K562 (cell line): ENCODE measurements around the gene NFIC. TPM values are rescaled to one million over a fixed set of nuclear protein-coding genes. Genes with fewer than 3 reads are reported as not detected.

ENCODE experiments used
- ETV5 ChIP-seq: sonication (generic); formaldehyde crosslinking; IDR thresholded peaks from 2 replicates; pipeline ENCODE4 v1.4.0; 2020; ENCODE audit warnings: low read depth, mild to moderate bottlenecking, missing genetic modification reagents
- TAF7 ChIP-seq: fragments of 450-650 bp; IDR thresholded peaks from 2 replicates; pipeline ENCODE4 v1.6.1; 2016; ENCODE audit warnings: missing genetic modification characterization, missing compliant biosample characterization
- ZC3H11A ChIP-seq: IDR thresholded peaks from 2 replicates; pipeline ENCODE4 v1.6.1; 2012; ENCODE audit warnings: low read depth, low read length, improper control_type of control experiment
- ZFP30 ChIP-seq: fragments of 250-450 bp; sonication (Bioruptor Pico); IDR thresholded peaks from 2 replicates; pipeline ENCODE4 v1.8.0; 2022; ENCODE audit warnings: moderate library complexity, mild to moderate bottlenecking, inconsistent platforms, borderline replicate concordance
- ZNF263 ChIP-seq: sonication (generic); formaldehyde crosslinking; IDR thresholded peaks from 2 replicates; pipeline ENCODE4 v1.8.0; 2022; ENCODE audit warnings: mild to moderate bottlenecking, missing genetic modification reagents, borderline replicate concordance
- ZNF507 ChIP-seq: conservative IDR thresholded peaks from 2 replicates; pipeline ENCODE4 v1.6.1; 2017; ENCODE audit warnings: missing genetic modification characterization, missing compliant biosample characterization
- polyA plus RNA-seq, 8 experiments: library from polyadenylated mRNA; depleted of rRNA in 4 of 8; stranded (reverse) in 5 of 8; unstranded in 3 of 8; fragments of >200 nt; fragmentation: Nextera tagmentation in 2 of 8; fragmentation: Illumina TruSeq in 1 of 8; extraction: Ambion mirVana in 2 of 8; extraction: Trizol in 1 of 8; gene quantifications; 2 replicates each; pipeline versions ENCODE4 v1.2.1 to v1.2.3, GENCODE V29; 2011 to 2014; ENCODE audit warnings: inconsistent platforms in 1 of 8, missing spikeins in 1 of 8
- total RNA-seq, 7 experiments: library from RNA; depleted of rRNA in 6 of 7; stranded (reverse); fragments of >200 nt in 6 of 7; fragmentation: Illumina TruSeq in 2 of 7; extraction: Trizol in 2 of 7; gene quantifications; 2 replicates each; pipeline versions ENCODE4 v1.2.1 to v1.2.3, GENCODE V29; 2011 to 2021; ENCODE audit warnings: low replicate concordance in 1 of 7
- TF ChIP-seq, protein P1 (sequence below): fragments of 250-450 bp; sonication (Bioruptor Pico); IDR thresholded peaks from 2 replicates; pipeline ENCODE4 v1.4.0; 2020; ENCODE audit warnings: borderline replicate concordance
- TF ChIP-seq, protein P2 (sequence below): fragments of 450-650 bp; conservative IDR thresholded peaks from 2 replicates; pipeline ENCODE4 v1.6.1; 2016; ENCODE audit warnings: missing genetic modification characterization, low read depth, mild to moderate bottlenecking, control low read depth, missing compliant biosample characterization
- TF ChIP-seq, protein P3 (sequence below): fragments of 450-650 bp; IDR thresholded peaks from 2 replicates; pipeline ENCODE4 v1.6.1; 2017; ENCODE audit warnings: antibody characterized with exemption

NFIC gene
- total and polyA plus RNA-seq, 9 of the 15 experiments (the other 6 are each of a cell fraction or from before 2014, with no cell fraction given): 0.71 to 62.1 (median 6.9) TPM

GRCh38 chr19:3434630-3435553, 68.5 kb downstream of the NFIC start (continued):
- TF ChIP-seq, protein P1, sequence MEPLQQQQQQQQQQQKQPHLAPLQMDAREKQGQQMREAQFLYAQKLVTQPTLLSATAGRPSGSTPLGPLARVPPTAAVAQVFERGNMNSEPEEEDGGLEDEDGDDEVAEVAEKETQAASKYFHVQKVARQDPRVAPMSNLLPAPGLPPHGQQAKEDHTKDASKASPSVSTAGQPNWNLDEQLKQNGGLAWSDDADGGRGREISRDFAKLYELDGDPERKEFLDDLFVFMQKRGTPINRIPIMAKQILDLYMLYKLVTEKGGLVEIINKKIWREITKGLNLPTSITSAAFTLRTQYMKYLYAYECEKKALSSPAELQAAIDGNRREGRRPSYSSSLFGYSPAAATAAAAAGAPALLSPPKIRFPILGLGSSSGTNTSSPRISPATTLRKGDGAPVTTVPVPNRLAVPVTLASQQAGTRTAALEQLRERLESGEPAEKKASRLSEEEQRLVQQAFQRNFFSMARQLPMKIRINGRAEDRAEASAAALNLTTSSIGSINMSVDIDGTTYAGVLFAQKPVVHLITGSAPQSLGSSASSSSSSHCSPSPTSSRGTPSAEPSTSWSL (CRISPR knock-in tag): peak; percentile 32; the same call in 1 of the 2 replicates
- peak; percentile 68; the same call in 1 of the 2 replicates for TF ChIP-seq ZC3H11A
- peak; percentile 97 for TF ChIP-seq ETV5
- TF ChIP-seq, protein P2, sequence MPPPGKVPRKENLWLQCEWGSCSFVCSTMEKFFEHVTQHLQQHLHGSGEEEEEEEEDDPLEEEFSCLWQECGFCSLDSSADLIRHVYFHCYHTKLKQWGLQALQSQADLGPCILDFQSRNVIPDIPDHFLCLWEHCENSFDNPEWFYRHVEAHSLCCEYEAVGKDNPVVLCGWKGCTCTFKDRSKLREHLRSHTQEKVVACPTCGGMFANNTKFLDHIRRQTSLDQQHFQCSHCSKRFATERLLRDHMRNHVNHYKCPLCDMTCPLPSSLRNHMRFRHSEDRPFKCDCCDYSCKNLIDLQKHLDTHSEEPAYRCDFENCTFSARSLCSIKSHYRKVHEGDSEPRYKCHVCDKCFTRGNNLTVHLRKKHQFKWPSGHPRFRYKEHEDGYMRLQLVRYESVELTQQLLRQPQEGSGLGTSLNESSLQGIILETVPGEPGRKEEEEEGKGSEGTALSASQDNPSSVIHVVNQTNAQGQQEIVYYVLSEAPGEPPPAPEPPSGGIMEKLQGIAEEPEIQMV (tag): no peak
- TF ChIP-seq, protein P3, sequence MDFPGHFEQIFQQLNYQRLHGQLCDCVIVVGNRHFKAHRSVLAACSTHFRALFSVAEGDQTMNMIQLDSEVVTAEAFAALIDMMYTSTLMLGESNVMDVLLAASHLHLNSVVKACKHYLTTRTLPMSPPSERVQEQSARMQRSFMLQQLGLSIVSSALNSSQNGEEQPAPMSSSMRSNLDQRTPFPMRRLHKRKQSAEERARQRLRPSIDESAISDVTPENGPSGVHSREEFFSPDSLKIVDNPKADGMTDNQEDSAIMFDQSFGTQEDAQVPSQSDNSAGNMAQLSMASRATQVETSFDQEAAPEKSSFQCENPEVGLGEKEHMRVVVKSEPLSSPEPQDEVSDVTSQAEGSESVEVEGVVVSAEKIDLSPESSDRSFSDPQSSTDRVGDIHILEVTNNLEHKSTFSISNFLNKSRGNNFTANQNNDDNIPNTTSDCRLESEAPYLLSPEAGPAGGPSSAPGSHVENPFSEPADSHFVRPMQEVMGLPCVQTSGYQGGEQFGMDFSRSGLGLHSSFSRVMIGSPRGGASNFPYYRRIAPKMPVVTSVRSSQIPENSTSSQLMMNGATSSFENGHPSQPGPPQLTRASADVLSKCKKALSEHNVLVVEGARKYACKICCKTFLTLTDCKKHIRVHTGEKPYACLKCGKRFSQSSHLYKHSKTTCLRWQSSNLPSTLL: no peak
- TF ChIP-seq ZFP30: no peak
- TF ChIP-seq ZNF507 (tag): no peak
- no peak; the same call in 1 of the 2 replicates for TF ChIP-seq ZNF263 (CRISPR knock-in tag)
- TF ChIP-seq TAF7 (tag): peak; percentile 68; the same call in 1 of the 2 replicates
